Activated CD4-positive, alpha-beta T cell treated with anti-CD3 and anti-CD28 coated beads, Interleukin-2, amount 10 ng/mL, durations not matched to agents 7 days and 5 days (primary cell): ENCODE measurements around the gene MRPL34. TPM values are rescaled to one million over a fixed set of nuclear protein-coding genes. Genes with fewer than 3 reads are reported as not detected.

Experiments
- CTCF ChIA-PET: fragments of 350-600 bp; sonication (Branson Sonifier 250); formaldehyde crosslinking; loops from one replicate; lab custom pipeline; 2021; ENCODE audit warnings: antibody characterized with exemption; lab: Charles Lee
- POLR2A ChIA-PET: fragments of 350-600 bp; sonication (Branson Sonifier 250); formaldehyde crosslinking; loops from one replicate; lab custom pipeline; 2021; ENCODE audit warnings: antibody characterized with exemption; lab: Charles Lee
- DNase-seq: peaks from one replicate; pipeline ENCODE4 v3.0.0-alpha.2; 2020
- H3K27ac Mint-ChIP-seq: one replicate; pipeline ENCODE4 v1.8.0; 2021; ENCODE audit warnings: mild to moderate bottlenecking, moderate library complexity, mixed read lengths
- H3K27me3 Mint-ChIP-seq: one replicate; pipeline ENCODE4 v1.8.0; 2021; ENCODE audit warnings: mixed read lengths
- H3K36me3 Mint-ChIP-seq: one replicate; pipeline ENCODE4 v1.8.0; 2021; ENCODE audit warnings: low read depth, mixed read lengths
- H3K4me1 Mint-ChIP-seq: one replicate; pipeline ENCODE4 v1.8.0; 2021; ENCODE audit warnings: mixed read lengths
- H3K4me3 Mint-ChIP-seq: one replicate; pipeline ENCODE4 v1.8.0; 2021; ENCODE audit warnings: mild to moderate bottlenecking, moderate library complexity, mixed read lengths
- H3K9me3 Mint-ChIP-seq: one replicate; pipeline ENCODE4 v1.8.0; 2021; ENCODE audit warnings: mixed read lengths
- total RNA-seq, 2 experiments: library from RNA; stranded (reverse); gene quantifications; one replicate each; pipeline ENCODE4 v1.2.3, GENCODE V29; 2021

Gene MRPL34
- total RNA-seq, 2 experiments from 2014 or later, result 79.5 to 80.8 TPM

DNA sequence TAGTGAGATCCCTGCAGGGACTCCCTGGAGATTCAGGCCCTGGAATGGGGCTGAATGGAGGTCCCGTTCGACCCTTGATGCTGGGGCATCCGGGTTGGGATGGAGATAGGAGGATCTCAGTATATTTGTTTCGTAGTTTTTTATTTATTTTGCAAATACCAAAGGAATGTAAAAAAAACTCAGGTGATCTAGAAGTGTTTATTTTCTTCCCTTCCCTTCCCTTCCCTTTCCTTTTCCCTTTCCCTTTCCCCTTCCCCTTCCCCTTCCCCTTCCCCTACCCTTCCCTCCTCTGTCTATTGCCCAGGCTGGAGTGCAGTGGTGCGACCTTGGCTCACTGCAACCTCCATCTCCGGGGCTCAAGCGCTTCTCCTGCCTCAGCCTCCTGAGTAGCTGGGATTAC, 36.2 kb downstream of the MRPL34 start:
- Mint-ChIP-seq H3K27me3 (no peaks in the 10 kb centered on the region), H3K9me3 (no peaks in the 10 kb centered on the region), H3K4me1 (peaks cover 24% of the 10 kb centered on the region), H3K4me3 (no peak overlapping the region), H3K27ac (no peak overlapping the region), H3K36me3 (peaks cover 3% of the 10 kb centered on the region)
- no peak for DNase-seq
- POLR2A ChIA-PET, result no interaction called here
- CTCF ChIA-PET, result no interaction called here

DNA sequence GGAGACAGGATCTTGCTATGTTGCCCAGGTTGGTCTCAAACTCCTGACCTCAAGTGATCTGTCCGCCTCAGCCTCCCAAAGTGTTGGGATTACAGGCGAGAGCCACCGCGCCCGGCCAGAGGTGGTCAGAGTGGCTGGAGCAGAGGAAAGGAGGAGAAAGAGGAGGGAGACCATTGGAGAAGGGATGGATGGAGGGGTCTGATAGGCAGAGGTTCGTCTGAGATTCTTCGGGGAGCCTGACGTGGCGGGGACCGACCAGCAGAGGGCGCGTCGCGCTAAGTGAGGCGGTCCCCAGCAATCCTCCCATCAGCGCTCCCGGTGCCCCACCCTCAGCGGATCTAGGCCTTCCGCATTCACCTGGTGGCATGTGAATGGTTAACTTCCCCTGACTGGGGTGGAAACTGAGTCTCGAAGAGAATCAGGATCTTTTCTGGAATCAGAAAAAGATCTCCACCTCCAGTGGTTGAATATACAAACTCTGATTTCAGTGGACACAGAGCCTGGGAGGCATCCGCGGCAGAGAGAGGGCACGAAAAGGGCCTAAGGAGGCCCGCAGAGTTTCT, 40.5 kb downstream of the MRPL34 start:
- Mint-ChIP-seq H3K4me3 (no peak overlapping the region), H3K9me3 (no peaks in the 10 kb centered on the region), H3K36me3 (no peaks in the 10 kb centered on the region), H3K27ac (no peak overlapping the region), H3K27me3 (peaks cover 22% of the 10 kb centered on the region), H3K4me1 (peaks cover 14% of the 10 kb centered on the region)
- CTCF ChIA-PET, result no interaction called here
- POLR2A ChIA-PET, result no interaction called here
- DNase-seq, result peak; percentile 80

DNA sequence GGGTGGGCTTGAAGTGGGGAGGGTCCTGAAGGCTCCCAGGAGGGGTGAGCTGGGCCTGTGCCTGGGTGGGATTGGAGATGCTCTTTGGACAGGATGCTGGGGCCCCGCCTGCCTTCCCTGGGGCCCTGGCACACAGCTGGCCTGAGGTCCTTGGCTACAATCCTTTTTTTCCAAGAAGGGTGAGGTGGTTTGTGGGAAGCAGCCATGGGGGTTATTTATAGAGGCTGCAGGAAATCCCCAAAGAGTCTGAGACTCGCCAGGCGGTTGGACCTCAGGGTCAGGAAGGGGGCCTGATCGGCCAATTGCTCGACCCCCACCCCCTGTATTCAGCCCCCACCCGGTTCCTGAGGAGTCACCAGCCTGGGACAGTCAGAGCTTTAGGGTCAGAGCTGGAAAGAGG, 41.7 kb downstream of the MRPL34 start:
- Mint-ChIP-seq H3K4me3 (no peak overlapping the region), H3K9me3 (no peaks in the 10 kb centered on the region)
- POLR2A ChIA-PET, result no interaction called here

DNA sequence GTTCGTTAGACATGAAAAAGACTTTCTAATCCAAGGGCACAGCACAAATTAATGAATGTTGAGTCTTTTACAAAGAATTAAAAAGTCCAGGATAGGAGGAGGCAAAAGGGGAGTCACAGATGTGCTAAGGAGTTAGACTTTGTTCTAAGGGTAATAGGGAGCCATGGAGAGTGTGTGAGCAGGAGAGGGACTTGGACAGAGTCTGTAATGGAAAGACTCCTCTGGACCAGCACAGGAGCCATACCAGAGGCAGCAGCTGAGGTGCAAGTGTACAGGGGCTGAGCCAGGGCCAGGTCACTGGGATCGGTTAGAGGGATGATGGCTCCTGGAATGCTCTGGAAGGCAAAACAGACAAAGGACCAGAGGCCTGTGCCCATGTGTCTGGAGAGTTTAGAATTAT, 42.2 kb downstream of the MRPL34 start:
- Mint-ChIP-seq H3K36me3 (no peaks in the 10 kb centered on the region), H3K27me3 (peaks cover 27% of the 10 kb centered on the region), H3K4me1 (peaks cover 20% of the 10 kb centered on the region), H3K27ac (no peak overlapping the region), H3K4me3 (no peak overlapping the region), H3K9me3 (no peaks in the 10 kb centered on the region)
- ChIA-PET CTCF (interaction anchor here (1.7 kb wide), 1 partner anchor 38 kb away, joined by 3 read pairs; no protein-coding TSS in a partner anchor), POLR2A (no interaction called here)
- DNase-seq, result no peak

More for the DNA sequence above, 41.7 kb downstream of the MRPL34 start:
- Mint-ChIP-seq H3K4me1 (peaks cover 20% of the 10 kb centered on the region), H3K27ac (no peak overlapping the region), H3K27me3 (peaks cover 27% of the 10 kb centered on the region), H3K36me3 (no peaks in the 10 kb centered on the region)
- CTCF ChIA-PET, result interaction anchor here (0.7 to 1.1 kb wide), 3 partner anchors 20 to 62 kb away, joined by 3 to 4 read pairs (median 3); no protein-coding TSS in a partner anchor
- no peak for DNase-seq

DNA sequence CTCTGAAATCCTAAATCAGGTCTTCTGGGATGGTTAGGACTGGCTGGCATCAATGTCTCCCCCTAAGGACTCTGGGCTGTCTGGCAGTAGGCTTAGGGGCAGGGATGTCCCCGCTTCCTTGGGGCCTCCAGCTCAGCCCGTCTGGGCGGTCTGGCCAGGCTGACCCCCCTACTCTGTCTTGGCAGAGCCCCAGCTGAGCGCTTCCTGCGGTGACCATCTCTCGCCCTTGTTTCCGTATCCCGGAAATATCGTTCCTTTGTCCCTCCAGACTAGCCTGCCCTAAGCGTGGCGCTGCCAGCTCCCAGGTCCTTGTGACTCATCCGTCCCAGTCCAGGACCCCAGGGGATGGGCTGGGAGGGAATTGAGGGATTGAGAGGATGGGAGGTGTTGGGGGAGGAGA, 43.0 kb downstream of the MRPL34 start:
- peaks cover 31% of the 10 kb centered on the region for H3K27me3 Mint-ChIP-seq
- peaks cover 20% of the 10 kb centered on the region for H3K4me1 Mint-ChIP-seq

DNA sequence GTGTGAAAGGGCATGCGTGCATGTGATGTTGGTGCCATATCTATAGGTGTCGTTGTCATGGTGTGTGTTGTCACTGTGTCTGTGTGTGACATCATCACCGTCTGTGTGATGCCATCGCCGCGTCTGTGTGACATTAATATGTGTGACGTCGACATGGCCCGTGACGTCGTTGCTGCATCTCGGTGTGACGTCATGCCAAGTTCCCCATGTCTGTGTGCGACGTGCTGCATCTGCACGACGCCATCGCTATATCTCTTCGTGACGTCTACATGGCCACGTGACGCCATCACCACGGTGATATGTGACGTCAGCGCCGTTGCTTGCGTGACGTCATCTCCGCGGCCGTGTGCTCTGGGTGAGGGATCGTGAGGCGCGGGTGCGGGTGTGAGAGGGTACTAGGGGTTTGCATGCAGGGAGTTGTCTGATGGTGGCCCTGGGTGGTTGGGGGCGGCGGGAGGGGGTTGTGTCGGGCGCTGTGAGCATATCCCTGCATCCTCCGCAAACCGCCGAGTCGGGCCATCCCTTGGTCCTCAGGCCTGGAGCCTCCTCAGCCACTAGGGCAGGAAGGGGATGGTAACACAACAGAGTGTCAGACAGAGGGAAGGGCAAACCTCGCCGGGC, 46.3 kb downstream of the MRPL34 start:
- POLR2A ChIA-PET, result no interaction called here
- Mint-ChIP-seq H3K27ac (no peak overlapping the region), H3K4me3 (no peak overlapping the region), H3K9me3 (no peaks in the 10 kb centered on the region), H3K27me3 (peaks cover 32% of the 10 kb centered on the region), H3K4me1 (peaks cover 13% of the 10 kb centered on the region), H3K36me3 (no peaks in the 10 kb centered on the region)
- CTCF ChIA-PET, result no interaction called here
- DNase-seq, result no peak

More for the DNA sequence above, 43.0 kb downstream of the MRPL34 start:
- no peak overlapping the region for H3K27ac Mint-ChIP-seq
- no peak overlapping the region for H3K4me3 Mint-ChIP-seq
- no peak for DNase-seq
- H3K36me3 Mint-ChIP-seq, result no peaks in the 10 kb centered on the region
- ChIA-PET CTCF (interaction anchor here (1.7 kb wide), 1 partner anchor 37 kb away, joined by 3 read pairs; no protein-coding TSS in a partner anchor), POLR2A (no interaction called here)
- no peaks in the 10 kb centered on the region for H3K9me3 Mint-ChIP-seq

DNA sequence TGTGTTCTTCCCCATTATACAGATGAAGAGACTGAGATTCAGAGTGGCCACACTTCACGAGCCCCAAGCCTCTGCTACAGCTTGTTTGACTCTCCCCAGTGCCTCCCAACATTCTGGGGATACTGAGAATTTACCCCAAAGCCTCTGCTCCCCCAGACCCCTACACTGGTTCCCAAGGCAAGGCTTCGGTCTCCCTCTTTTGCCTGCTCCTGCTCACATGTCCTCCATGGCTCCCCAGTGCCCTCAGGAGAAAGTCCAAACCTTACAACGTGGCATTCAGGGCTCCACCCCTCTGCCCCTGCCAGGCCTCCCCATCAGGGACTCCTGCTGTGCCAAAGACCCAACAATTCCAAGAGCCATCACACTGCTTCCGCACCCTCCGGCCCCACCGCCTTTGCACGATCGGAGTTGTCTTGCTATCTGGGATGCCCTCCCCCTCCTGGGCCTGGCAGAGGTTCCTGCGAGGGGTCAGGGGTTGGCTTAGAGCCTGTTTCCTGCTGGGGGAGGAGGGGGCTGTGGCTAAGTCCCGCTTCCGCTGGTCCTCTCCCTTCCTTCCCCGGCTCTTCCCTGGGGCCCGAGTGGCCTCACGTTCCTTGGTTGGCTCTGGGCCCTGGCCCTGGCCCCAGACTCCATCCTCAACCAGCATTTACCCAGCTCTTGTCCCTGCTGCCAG, 47.1 kb downstream of the MRPL34 start:
- Mint-ChIP-seq H3K36me3 (no peaks in the 10 kb centered on the region), H3K27ac (no peak overlapping the region)
- POLR2A ChIA-PET, result no interaction called here

DNA sequence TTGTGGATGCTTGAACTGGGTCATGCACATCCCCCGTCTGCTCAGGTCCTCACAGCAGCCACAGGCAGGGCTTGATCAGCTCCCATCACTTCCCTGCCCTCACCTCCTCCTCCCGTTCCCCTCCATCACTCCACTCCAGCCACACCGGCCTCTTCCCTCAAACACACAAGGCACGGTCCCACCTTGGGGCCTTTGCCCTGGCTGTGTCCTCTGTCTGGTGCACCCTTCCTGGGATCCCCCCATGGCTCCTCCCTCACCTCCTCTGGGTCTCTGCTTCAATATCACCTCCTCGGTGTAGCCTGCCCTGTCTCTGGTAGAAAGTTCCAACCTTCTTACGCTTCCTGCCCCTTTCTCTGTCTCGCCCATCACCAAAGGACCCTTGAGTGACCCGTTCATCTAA, 47.7 kb downstream of the MRPL34 start:
- ChIA-PET POLR2A (no interaction called here), CTCF (no interaction called here)
- no peak for DNase-seq
- peaks cover 9% of the 10 kb centered on the region for H3K4me1 Mint-ChIP-seq
- no peak overlapping the region for H3K4me3 Mint-ChIP-seq
- H3K9me3 Mint-ChIP-seq, result no peaks in the 10 kb centered on the region
- H3K27ac Mint-ChIP-seq, result no peak overlapping the region
- H3K27me3 Mint-ChIP-seq, result peaks cover 26% of the 10 kb centered on the region
- no peaks in the 10 kb centered on the region for H3K36me3 Mint-ChIP-seq

More for the DNA sequence above, 47.1 kb downstream of the MRPL34 start:
- DNase-seq, result no peak
- CTCF ChIA-PET, result no interaction called here
- peaks cover 29% of the 10 kb centered on the region for H3K27me3 Mint-ChIP-seq
- no peak overlapping the region for H3K4me3 Mint-ChIP-seq
- H3K4me1 Mint-ChIP-seq, result peaks cover 9% of the 10 kb centered on the region
- no peaks in the 10 kb centered on the region for H3K9me3 Mint-ChIP-seq

Other genes with a start within 250 kb of the MRPL34 start
- gene HAUS8, start 230.4 kb upstream of the MRPL34 start, total RNA-seq, result 10 to 100 TPM; 46.3 to 47.4 TPM
- gene MYO9B, start 230.1 kb upstream of the MRPL34 start, total RNA-seq, result 100 to 1,000 TPM; 217 to 218 TPM
- 10 to 100 TPM; 23.3 to 24.7 TPM for gene USE1, start 90.5 kb upstream of the MRPL34 start, total RNA-seq
- 10 to 100 TPM; 19.6 to 23.1 TPM for gene OCEL1, start 79.6 kb upstream of the MRPL34 start, total RNA-seq
- gene NR2F6, start 60.0 kb upstream of the MRPL34 start, total RNA-seq, result 1 to 10 TPM; 3.6 to 3.8 TPM
- under 1 TPM in 1 of 2 experiments, not detected in 1; 0.27 TPM for gene USHBP1, start 41.1 kb upstream of the MRPL34 start, total RNA-seq
- gene BABAM1, start 38.4 kb upstream of the MRPL34 start, total RNA-seq, result 100 to 1,000 TPM; 111 to 113 TPM
- gene ANKLE1, start 24.0 kb upstream of the MRPL34 start, total RNA-seq, result 1 to 10 TPM; 1.7 to 1.9 TPM
- gene ABHD8, start 2.4 kb upstream of the MRPL34 start, total RNA-seq, result 10 to 100 TPM in 1 of 2 experiments, 1 to 10 TPM in 1; 9.3 to 10.1 TPM
- 10 to 100 TPM; 39.5 to 45.3 TPM for gene DDA1, start 3.7 kb downstream of the MRPL34 start, total RNA-seq
- 10 to 100 TPM; 16.4 to 17.5 TPM for gene ANO8, start 29.0 kb downstream of the MRPL34 start, total RNA-seq
- gene GTPBP3, start 31.7 kb downstream of the MRPL34 start, total RNA-seq, result 10 to 100 TPM; 30.9 to 41.3 TPM
- not detected for gene PLVAP, start 71.5 kb downstream of the MRPL34 start, total RNA-seq
- gene CCDC194, start 88.3 kb downstream of the MRPL34 start, total RNA-seq, result 1 to 10 TPM; 3.7 to 4.2 TPM
- 100 to 1,000 TPM; 192 to 198 TPM for gene BST2, start 99.8 kb downstream of the MRPL34 start, total RNA-seq
- 10 to 100 TPM; 33.5 to 44.5 TPM for gene MVB12A, start 114.2 kb downstream of the MRPL34 start, total RNA-seq
- not detected for gene TMEM221, start 142.8 kb downstream of the MRPL34 start, total RNA-seq
- not detected for gene NXNL1, start 155.1 kb downstream of the MRPL34 start, total RNA-seq
- 1 to 10 TPM; 2.1 to 2.8 TPM for gene SLC27A1, start 164.7 kb downstream of the MRPL34 start, total RNA-seq
- 10 to 100 TPM; 81.8 to 93.0 TPM for gene PGLS, start 205.8 kb downstream of the MRPL34 start, total RNA-seq
- gene COLGALT1, start 249.8 kb downstream of the MRPL34 start, total RNA-seq, result 10 to 100 TPM; 55.4 to 62.0 TPM